Measurements from ENCODE around the gene KRT36. TPM values are rescaled to one million over a fixed set of nuclear protein-coding genes. Genes with fewer than 3 reads are reported as not detected.

Gene KRT36
- total RNA-seq, 1 donor from 2014 or later = not detected

DNA sequence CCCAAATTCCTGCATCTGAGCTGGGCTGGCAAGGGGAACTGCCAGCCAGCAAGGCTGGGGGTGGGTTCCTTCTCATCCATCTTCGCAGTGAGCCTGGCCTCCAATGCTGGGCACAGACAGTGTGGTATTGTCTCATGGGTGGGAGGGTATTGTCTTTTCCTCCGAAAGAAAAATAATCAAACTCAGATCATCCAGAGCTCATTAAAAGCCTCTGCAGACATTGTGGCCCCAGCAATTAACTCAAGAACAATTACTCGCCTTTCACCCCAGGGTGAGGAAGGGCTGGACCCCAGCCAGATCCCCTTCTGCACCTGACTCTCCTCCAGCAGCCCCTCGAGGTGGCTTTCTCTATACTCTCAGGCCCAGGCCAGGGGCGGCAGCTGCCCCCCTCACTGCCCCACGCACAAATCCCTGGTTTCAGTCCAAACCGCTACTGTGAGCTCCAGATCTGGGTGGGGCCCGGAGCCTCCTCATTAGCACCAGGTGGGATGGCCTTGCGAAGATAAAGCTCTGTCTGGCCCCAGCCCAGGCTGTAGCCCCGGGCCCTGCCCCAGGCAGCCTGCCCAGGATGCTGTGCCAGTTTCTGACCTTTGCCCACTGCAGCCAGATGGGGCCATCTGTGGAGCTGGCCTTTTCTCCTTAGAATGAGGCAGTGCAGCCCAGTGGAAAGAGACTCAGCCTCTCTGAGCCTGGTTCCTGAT is 31.3 kb upstream of the KRT36 start:
- Mint-ChIP-seq H3K36me3 (ENCODE audit: low read depth) (no peaks in the 10 kb centered on the region), H3K4me1 (ENCODE audit: low read depth) (peaks cover 8% of the 10 kb centered on the region), H3K9me3 (ENCODE audit: low read depth) (no peaks in the 10 kb centered on the region), H3K27me3 (ENCODE audit: low read depth) (peaks cover 3% of the 10 kb centered on the region), H3K27ac (ENCODE audit: unreplicated experiment) (no peak overlapping the region), H3K4me3 (ENCODE audit: unreplicated experiment) (no peak overlapping the region)
- TF ChIP-seq, protein P1, sequence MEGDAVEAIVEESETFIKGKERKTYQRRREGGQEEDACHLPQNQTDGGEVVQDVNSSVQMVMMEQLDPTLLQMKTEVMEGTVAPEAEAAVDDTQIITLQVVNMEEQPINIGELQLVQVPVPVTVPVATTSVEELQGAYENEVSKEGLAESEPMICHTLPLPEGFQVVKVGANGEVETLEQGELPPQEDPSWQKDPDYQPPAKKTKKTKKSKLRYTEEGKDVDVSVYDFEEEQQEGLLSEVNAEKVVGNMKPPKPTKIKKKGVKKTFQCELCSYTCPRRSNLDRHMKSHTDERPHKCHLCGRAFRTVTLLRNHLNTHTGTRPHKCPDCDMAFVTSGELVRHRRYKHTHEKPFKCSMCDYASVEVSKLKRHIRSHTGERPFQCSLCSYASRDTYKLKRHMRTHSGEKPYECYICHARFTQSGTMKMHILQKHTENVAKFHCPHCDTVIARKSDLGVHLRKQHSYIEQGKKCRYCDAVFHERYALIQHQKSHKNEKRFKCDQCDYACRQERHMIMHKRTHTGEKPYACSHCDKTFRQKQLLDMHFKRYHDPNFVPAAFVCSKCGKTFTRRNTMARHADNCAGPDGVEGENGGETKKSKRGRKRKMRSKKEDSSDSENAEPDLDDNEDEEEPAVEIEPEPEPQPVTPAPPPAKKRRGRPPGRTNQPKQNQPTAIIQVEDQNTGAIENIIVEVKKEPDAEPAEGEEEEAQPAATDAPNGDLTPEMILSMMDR (IDR thresholded peaks at IDR 0.05) = no peak
- DNase-seq (ENCODE audit: low spot score) = no peak

DNA sequence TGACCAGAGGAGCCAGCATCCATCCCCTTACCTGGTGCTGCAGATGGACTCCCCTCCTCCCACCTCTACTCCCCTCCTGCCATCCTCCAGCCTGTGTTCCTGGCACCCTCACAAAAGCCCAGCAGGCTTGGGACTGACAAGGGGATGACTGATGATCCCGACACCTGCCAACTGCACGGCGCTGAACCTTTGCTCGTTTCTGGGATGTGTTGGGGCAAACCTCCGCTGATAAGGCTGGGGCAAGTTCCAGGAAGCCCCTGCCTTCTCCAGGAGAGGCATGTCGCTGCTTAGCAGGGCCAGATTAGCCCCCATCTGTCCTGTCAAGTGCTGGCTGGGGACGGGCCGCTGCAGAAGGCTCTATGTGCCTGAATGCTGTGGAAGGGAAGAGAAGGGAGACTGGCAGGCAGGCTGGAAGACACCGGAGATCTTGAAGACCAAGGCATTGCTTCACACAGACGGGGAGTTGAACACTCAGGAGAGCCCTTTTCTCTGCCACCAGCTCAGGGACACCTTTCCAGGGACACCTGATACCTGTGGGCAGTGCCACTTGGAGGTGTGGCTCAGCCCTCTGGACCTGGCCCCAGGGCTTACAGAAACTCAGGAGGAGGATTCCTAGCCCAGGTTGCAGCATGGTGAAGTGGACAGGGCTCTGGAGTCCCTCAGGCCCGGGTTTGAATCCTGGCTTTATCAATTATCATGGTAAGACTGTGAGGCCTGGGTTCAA is 30.0 kb upstream of the KRT36 start:
- Mint-ChIP-seq H3K36me3 (ENCODE audit: low read depth) (no peaks in the 10 kb centered on the region), H3K9me3 (ENCODE audit: low read depth) (no peaks in the 10 kb centered on the region), H3K4me3 (ENCODE audit: unreplicated experiment) (no peak overlapping the region), H3K27me3 (ENCODE audit: low read depth) (peaks cover 7% of the 10 kb centered on the region), H3K27ac (ENCODE audit: unreplicated experiment) (no peak overlapping the region), H3K4me1 (ENCODE audit: low read depth) (peaks cover 8% of the 10 kb centered on the region)
- no peak for DNase-seq (ENCODE audit: low spot score)
- TF ChIP-seq, protein P1 (IDR thresholded peaks at IDR 0.05) = no peak

- no peak within 1 kb of the TSS for H3K4me3 Mint-ChIP-seq (ENCODE audit: unreplicated experiment)
- TF ChIP-seq, protein P1 (IDR thresholded peaks at IDR 0.05) = no peak
- H3K27ac Mint-ChIP-seq (ENCODE audit: unreplicated experiment) = no peak within 1 kb of the TSS
- peaks cover 8% of the 10 kb centered on the region for H3K4me1 Mint-ChIP-seq (ENCODE audit: low read depth)
- no peaks in the 10 kb centered on the region for H3K9me3 Mint-ChIP-seq (ENCODE audit: low read depth)
- no peak for DNase-seq (ENCODE audit: low spot score)
- peaks cover 11% of the 10 kb centered on the region for H3K27me3 Mint-ChIP-seq (ENCODE audit: low read depth)
- no peaks in the 10 kb centered on the region for H3K36me3 Mint-ChIP-seq (ENCODE audit: low read depth)
Measured at GRCh38 chr17:41518789-41519449, 29.2 kb upstream of the KRT36 start, which contains the start of gene KRT15. Gene KRT15 (minus strand): TSS chr17:41518890. CDS start chr17:41518827, 63 bp downstream.

DNA sequence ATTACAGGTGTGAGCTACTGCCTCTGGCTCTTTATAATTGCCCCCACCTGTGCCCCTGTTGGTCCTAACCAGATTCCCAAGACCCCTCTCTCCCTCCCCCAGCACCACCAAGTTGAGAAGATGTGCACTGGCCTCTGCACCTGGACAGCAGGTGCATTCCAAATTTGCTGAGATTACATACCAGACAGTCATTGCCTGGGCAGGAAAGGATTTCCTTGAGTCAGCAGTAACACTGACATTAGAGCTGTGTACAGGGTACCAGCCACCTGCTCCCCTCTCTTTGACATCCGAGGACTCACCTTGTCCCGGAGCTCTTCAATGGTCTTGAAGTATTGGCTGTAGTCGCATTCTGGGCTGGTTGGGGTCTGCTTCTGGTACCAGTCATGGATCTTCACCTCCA is 28.3 kb upstream of the KRT36 start:
- Mint-ChIP-seq H3K4me1 (ENCODE audit: low read depth) (peaks cover 5% of the 10 kb centered on the region), H3K36me3 (ENCODE audit: low read depth) (no peaks in the 10 kb centered on the region), H3K4me3 (ENCODE audit: unreplicated experiment) (no peak overlapping the region), H3K27ac (ENCODE audit: unreplicated experiment) (no peak overlapping the region), H3K27me3 (ENCODE audit: low read depth) (peaks cover 11% of the 10 kb centered on the region), H3K9me3 (ENCODE audit: low read depth) (no peaks in the 10 kb centered on the region)
- TF ChIP-seq, protein P1 (IDR thresholded peaks at IDR 0.05) = no peak
- DNase-seq (ENCODE audit: low spot score) = no peak

DNA sequence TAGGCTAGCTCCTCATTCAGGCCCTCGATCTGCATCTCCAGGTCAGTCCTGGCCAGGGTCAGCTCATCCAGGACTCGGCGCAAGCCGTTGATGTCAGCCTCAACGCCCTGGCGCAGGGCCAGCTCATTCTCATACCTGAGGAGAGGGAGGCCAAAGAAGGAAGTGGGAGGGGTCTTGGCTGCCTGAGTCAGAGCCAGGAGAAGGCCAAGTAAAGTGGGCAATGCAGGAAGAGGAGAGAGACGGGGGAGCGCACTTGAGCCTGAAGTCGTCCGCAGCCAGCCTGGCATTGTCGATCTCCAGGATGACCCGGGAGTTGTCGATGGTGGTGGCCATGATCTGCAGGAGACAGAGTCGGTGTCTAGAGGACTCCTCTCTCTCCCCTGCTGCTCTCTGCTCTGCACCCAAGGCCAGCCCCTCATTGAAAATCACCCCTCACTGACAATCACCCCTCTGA is 27.1 kb upstream of the KRT36 start:
- no peaks in the 10 kb centered on the region for H3K36me3 Mint-ChIP-seq (ENCODE audit: low read depth)
- H3K4me1 Mint-ChIP-seq (ENCODE audit: low read depth) = peaks cover 4% of the 10 kb centered on the region
- DNase-seq (ENCODE audit: low spot score) = no peak
- H3K27me3 Mint-ChIP-seq (ENCODE audit: low read depth) = peaks cover 11% of the 10 kb centered on the region
- no peak overlapping the region for H3K4me3 Mint-ChIP-seq (ENCODE audit: unreplicated experiment)
- no peaks in the 10 kb centered on the region for H3K9me3 Mint-ChIP-seq (ENCODE audit: low read depth)
- H3K27ac Mint-ChIP-seq (ENCODE audit: unreplicated experiment) = no peak overlapping the region
- TF ChIP-seq, protein P1 (IDR thresholded peaks at IDR 0.05) = no peak

All from chondrocyte (in vitro differentiated cells).